GM18909 (cell line): ENCODE data around the gene VEGFC.

Experiments used
- ATAC-seq: cut with Tn5 transposase; IDR thresholded peaks from one replicate; pipeline ENCODE4 v1.9.1; 2021; ENCODE audit warnings: mild to moderate bottlenecking; ENCODE audit not compliant: unreplicated experiment, poor library complexity

Gene VEGFC

DNA sequence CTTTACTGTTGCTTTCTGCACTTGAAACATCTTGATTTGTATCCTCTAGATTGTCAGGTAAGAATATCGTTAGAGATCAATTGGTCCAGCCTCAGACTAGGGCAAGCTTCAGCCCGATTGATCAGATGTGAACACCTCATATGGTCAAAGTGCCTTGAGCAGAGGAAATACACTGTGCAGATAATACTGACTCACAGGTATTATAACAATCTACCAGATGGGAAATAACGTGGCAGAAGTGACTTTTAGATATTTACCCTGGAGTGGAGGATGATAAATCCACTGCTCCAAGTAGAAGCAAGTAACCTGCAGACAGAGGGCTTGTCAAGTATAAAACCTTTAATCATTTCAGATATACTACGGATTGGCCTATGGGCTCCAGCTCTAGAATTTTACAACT is 17.9 kb downstream of the VEGFC start:
- no peak for ATAC-seq

DNA sequence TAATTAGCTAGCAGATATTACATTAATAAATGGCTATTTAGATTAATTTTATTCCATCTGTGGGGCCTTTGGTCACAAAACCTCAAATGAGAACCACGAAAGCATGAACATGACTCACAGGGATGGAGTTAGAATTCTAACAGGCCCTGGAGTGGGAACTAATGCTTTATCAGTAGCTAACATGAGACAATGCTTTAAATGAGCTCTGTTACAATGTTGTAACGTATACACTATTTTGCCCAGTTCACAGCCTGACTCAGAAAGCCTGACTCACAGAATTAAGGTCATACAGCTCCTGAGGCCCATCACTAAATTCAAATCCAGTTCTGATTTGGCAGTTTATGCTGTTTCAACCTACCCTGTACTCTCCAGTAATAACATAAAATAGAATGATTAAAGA is 23.2 kb downstream of the VEGFC start:
- no peak for ATAC-seq

DNA sequence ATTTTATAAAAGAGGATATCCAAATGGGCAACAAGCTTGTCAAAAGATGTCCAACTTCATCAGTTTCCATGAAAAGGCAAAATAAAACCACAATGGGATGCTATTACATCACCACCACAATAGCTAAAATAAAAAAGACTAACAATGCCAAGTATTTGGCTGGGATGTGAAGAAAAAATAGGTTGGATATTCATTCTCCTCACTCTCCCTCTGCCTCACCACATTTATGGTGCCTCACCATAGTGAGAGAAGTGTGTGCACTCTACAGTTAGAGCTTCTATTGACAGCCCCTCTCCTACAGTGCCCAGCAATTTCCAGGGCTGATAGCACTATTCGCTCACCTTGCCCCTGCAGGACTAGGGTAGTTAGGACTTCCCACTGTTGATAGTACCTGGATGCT is 25.5 kb downstream of the VEGFC start:
- ATAC-seq: no peak

DNA sequence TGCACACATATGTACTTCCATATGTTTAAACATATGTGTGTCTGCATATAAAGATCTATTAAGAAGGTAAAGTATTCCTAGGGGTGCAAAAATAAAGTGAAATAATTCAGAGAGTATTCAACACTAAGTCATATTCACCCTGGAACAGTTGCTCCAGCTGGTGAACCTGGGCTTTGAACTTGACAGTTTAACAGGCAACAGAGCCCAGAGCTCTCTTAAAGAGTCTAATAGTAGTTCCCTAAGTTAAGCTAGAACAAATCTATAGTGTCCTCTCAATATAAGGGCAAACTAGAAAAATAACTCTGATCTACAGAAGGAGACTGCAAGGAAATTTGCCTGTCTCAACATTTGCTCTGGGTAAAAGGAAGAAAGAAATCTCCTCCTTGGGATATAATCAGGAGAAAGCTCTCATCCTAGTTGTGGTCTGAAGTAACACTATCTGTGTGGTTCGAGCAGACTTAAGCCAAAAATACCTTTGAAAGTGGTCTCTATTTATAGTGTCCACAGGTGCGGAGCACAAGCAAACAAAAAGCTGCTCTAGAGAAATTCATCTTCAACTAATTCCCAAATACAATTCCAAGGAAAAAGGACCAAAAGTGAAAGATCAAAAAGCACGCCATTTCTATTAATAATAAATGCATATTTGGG is 29.9 kb downstream of the VEGFC start:
- ATAC-seq: no peak

DNA sequence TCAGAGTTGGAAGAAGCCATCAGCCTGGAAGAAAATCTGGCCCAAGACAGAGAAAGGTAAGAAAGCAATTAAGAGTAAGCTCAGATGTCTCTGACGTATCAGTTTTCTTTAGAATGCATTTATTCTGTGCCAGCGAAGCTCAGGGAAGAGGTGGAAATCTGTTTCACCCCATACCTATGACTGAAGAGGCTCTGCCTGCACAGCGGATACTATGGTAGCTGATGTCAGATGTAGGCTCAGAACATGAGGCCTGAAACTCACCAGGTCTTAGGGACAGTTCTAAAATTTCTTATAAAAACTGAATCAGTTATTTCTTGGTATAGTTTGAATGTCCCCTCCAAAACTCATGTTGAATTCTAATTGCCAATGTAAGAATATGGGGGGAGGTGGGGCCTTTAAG is 30.9 kb downstream of the VEGFC start:
- ATAC-seq: no peak

DNA sequence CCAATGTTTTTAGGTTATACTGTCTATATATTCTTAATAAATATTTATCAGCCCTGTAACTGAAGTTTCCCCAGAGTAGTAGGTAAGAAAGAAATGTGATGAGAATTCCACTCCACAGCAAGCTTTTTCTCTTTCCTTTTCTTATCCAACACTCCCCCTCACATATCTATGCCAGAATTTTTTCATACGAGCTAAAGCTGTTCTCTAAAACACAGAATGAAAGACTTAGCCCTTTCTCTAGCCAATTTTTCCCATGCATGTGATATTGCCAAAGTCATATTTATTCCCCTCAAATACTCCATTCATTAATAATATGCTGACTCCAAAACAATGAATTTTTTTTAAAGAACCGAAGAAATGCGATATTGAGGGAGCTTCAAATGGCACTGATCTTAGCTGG is 32.3 kb downstream of the VEGFC start:
- no peak for ATAC-seq

DNA sequence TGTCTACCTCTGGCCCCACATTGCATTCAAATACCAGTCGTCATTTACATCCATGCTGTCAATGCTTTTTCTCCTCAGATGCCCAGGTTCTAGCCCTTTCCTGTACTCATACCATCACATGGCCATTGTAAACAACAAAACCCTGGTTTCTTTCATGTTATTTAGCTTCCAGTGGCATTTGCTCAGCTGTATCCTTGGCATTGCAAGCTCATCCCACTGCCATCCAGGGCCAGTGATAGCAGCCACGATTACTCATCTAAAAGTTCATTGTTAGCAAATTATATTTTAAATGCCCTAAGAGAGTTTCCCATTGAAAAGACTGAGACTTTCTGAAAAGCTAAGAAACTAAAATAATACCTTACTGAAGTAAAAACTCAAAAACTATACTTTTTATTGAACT is 34.0 kb downstream of the VEGFC start:
- no peak for ATAC-seq

DNA sequence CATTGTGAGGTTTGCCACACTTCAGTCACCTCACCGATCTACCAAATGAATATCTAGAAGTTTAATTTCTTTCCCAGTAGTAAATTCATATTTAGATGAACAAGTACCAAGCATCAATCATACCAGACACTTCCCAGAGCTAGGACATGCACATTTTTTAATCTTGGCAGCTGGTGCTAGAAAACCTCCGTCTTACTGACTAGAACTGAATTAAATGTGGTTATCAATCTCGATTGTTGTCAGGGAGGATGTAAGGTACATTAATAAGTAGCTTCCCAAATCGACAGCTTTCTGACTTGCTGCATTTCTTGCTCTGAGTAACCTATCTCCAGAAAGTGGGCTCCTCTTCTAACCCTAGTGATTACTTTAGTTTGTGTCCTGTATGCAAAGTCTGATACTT is 34.4 kb downstream of the VEGFC start:
- ATAC-seq: no peak

DNA sequence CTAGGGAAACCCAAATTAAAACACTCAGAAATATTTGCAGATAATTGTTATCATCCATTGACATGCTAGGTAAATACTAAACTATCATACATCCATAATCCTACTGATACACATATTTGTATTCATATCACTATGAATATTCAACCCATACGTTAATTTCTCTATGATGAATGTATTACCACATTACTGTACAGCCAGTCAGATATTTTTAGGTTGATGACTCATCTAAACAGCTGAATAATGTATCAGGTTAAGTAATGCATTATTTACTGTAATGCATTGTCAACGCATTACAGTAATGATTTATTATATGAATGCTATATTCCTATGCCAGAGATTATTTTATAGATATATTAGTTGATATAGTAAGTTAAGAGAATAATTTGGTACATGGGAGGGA is 37.1 kb downstream of the VEGFC start:
- no peak for ATAC-seq

DNA sequence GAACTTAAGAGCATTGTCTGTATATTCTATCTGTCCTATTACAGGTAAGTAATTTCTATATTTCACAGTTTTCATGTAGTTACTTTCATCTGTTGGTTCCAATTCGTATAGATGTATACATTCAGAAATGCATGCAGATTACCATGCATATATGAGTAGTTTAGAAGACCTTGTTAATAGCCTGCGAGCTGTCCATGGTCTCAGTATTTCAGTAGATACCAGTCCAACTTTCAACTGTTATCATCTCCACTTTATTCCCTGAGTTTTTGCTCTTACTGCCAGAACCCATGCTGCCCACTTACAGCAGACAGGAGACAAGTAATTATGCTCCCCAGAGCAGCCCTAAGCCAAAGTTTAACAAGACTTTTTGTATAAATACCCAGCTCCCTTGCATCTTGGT is 37.7 kb downstream of the VEGFC start:
- no peak for ATAC-seq

DNA sequence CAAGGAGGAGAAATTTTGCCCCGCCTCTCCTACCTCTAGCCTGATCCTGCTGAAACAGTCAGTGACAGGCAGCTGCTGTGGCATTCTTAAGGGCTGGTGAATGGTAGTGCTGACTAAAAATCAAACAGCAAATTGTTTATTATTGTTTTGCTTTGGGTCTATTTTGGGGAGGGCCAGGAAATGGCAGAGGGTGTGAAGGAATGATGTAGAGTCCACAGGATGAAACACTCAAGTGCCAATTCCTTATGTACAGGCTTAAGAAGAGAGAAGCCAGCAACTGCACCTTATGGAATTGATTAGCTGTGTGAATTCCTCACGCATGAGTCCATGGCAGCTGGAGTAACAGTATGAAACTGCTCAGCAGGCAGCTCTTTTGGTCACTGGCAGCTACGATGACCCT is 39.7 kb downstream of the VEGFC start:
- no peak for ATAC-seq

DNA sequence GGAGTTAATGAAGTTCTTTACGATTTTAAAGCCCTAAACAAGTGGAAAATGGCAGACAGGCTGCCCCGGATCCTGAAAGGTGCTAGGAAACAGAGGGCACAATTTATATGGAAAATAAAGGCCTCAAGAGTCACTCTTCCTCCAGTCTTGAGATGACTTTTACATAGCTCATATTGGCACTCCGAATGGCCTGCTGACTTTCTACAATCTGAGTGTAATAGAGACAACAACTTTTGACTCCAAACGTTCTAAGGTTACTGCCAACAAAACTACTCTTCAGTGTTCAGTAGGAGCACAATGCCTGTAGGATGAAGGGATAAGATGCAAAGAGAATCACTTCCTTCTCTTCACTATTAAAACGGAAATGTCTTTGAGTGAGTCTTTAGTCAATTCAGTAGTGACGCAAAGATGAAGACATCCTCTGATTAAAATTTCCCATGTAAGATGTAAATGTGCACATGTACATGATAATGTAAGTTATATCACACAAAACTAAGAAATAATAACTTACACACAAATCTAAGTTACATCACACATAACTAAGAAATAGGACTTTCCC is 40.5 kb downstream of the VEGFC start:
- ATAC-seq: no peak

DNA sequence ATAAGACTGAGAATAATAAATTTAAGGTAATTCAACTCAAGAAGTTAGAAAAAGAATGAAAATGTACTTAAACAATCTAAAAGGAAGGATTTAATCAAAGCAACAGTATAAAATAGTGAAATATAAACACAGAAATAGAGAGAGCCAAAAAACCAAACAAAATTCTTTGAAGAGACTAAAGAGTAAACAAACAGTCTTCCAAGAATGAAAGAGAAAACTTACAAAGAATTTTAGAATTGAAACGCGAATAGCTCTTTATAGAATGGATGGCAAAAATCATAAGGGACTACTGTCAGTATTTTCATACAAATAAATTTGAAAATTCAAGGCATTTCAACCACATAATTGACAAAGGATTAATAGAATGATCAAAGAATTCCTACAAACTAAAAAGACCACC is 41.7 kb downstream of the VEGFC start:
- ATAC-seq: no peak

DNA sequence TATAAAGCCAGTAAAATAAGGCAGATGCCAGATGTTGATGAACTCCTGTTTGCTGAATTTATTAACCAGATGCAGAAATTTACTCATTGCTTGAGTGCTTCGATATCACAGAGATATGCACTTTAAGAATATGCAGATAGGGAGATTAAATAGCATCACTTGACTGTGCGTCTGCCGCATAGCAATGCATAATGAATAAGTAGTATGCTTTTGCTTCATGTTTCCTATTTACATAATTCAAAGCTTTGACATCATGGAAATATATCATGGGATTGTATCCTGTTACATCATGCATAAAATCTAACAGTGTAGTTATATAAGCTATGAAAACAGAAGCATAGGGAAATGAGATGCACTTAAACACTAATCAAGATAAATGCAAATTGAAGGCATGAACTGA is 45.9 kb downstream of the VEGFC start:
- ATAC-seq: no peak

DNA sequence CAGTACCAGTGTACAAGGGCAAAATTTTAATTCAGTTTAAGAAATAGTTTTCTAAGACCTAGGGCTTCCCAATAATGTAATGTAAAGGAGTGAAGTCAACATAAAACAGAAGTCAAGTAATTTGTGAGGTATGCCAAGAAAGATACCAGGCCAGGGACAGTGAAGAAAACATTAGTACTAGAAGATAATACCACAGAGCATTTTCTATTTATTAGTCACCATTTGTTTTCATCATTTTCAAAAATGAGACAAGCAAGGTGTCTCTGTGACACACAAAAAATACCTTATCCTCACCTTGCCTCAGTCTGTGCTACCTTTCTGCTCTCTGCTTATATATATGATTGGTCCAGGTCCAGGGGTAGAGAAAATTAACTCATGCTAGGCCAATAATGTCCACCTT is 46.8 kb downstream of the VEGFC start:
- no peak for ATAC-seq

DNA sequence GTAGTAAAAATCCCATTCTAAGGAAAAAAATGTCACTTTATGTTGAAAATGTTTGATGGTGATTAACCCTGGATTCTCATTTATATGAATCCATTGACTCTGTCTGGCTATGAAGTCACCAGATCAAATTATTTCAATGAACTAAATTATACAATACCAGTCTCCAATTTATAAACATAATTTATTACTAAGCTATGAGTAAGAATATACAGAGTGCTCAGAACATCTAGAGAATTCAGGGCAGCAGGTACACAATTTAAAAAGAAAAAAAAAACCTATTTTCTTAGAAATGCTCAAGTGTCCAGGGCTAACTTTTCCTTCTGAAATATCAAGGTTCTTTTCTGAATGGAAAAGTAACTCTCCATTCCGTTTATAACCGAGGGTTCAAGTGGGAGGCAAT is 48.6 kb downstream of the VEGFC start:
- ATAC-seq: no peak

DNA sequence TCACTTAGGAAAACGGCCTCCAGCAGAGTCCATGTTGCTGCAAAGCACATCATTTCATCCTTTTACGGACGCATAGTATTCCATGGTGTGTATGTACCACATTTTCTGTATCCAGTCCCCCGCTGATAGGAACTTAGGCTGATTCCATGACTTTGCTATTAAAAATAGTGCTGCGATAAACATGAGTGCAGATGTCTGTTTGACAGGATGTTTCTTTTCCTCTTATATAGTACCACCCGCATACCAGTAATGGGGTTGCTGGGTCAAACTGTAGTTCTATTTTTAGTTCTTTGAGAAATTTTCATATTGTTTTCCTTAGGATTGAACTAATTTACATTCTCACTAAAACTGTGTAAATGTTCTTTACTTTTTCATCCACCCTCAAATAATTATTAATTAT is 50.5 kb downstream of the VEGFC start:
- no peak for ATAC-seq

DNA sequence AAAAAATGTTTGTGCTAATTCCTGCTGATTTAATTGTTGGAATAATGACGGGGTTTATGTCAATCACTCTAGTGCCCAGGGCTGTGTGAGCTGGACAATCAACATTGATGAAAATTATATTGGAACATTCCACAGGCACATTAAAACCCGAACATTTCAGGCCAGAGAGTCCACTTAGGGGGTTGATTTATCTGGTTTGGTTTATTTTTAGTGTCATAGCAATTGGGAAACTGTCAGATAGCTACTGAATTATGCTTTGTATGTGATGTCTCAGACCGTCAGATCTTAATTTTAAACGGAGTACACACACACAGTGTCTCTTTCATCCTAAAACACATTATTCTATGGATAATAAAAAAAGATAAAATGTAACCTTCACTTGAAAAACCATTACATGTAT is 51.5 kb downstream of the VEGFC start:
- no peak for ATAC-seq

DNA sequence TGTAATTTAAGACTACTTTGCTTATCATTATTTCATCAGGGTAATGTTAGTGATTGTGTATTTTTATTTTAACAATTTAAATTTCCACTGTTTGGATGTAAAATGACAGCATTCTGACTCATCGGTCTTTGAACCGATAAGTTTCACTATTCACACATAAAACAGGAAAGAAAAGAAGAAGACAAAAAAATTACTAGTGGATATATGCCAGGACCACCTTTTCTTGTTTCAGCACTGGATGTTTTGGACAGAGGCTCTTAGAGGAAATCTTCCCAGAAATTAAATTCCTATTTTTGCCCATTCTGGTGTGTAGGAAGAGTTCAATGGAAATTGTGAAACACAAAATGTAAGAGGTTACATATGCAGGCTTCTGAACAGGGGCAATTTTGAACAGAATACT is 57.4 kb downstream of the VEGFC start:
- ATAC-seq: no peak

DNA sequence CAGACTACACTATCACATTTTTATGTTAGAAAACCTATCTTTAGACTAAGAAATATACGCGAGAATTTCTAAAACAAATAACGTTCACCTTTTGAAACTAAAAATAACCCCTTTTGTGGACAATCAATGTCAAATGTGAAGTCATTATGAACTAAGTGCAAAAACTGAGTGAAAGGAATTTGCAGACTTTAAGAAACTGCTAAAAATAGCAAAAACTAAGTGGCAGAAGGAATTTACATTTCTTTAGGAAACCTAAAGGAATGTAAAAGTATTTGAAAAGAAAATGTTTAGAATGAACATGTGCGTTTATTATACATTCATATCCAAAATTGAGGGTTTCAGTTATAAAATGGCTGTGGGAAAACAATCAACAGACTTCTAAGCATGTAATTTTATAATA is 58.3 kb downstream of the VEGFC start:
- no peak for ATAC-seq

DNA sequence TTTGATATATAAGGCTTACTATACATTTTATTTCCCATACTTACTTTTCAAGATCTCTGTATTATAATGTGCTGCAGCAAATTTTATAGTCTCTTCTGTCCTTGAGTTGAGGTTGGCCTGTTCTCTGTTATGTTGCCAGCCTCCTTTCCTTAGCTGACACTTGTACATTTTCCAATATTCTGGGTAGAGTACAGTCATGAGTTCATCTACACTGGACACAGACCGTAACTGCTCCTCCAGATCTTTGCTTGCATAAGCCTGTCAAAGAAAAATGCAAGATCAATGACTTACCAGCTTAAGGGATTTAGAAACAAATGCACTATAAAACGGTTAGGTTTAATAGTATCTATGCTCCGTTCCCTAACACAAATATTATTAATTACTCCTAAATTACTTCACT is 63.2 kb downstream of the VEGFC start:
- ATAC-seq: no peak

DNA sequence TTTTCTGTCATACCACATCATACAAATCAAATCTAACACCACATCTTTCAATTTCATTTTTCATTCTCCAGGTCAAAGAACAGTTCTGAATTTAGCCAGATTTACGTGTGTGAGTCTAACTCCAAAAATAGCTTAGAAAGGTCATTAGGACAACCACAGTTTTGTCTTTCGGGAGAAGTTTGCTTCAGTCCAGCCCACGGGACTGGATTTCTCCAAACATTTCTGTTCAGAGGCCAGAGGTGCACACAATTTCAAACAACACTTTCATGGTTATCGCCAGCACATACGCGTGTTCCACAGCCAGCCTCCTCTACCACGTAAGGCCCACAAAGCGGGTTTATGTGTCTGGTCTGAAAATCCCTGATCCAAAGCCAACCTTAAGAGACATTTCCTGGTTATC is 65.9 kb downstream of the VEGFC start:
- no peak for ATAC-seq

DNA sequence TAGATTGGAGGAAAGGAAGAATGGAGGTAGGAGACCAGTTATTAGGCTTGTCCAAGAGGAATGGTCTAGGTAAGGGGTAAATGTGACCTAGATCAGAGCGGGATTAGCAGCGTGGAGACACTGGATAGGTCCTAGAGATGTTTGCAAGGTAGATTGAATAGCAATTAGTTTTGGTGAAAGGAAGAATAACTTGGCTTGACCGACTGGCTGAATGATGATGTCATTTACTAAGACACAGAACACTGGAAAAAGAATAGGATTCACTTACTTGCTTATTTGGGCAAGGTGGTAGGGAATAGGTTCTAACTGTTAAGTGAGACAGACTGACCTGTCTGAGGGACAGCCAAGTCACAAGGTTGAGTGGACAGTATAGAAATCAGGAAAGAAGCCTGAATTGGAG is 71.3 kb downstream of the VEGFC start:
- no peak for ATAC-seq
